GM21515 (cell line): Measurements from ENCODE around the gene ADAT3.

Experiments used
- ATAC-seq: cut with Tn5 transposase; IDR thresholded peaks from one replicate; pipeline ENCODE4 v1.9.1; 2021; ENCODE audit not compliant: unreplicated experiment

Gene ADAT3

DNA sequence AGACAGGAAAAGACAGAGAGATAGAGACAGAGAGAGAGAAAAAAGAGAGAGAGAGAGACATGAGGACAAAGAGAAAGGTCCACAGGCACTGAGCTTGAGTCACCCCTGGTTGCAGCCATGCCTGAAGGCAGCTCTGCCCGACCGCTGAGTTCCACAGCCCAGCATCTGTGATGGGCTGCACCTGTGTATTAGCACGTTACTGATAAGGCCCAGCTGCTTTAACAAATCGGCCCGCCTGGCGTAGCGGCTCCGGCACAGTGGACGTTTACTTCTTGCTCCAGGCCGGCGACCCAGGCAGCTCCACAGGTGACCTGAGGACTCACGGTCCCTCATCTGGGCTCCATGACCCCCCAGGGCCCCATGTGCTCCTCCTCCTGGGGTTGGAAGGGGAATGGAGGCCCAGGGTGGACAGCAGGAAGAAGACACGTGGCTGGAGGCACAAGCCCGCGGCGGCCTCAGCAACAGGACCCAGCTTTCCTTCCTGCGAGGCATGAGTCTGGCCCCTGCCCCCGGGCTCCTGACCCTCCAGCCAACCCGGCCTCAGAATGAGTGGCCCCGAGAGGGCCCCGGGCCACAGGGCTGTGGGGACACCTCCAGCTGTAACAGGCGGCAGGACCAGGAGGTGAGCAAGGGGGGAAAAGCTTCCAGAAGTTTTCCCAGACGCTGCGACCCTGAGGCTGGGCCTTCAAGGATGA is 31.9 kb downstream of the ADAT3 start:
- ATAC-seq: no peak

DNA sequence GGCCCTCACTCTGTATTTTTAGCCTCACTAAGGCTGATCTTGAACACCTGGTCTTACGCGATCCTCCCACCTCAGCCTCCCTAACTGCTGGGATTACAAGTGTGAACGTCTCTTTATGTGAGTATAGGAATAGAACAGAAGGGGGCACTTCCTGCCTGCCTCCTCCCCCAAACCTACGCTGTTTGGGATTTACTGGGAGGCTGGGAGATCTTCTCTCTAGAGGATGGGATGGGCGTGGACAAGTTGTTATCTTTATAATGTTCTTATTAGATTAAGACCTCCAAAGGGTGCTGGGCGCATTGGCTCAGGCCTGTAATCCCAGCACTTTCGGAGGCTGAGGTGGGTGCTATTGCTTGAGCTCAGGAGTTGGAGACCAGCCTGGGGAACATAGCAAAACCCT is 32.9 kb downstream of the ADAT3 start:
- ATAC-seq: no peak

DNA sequence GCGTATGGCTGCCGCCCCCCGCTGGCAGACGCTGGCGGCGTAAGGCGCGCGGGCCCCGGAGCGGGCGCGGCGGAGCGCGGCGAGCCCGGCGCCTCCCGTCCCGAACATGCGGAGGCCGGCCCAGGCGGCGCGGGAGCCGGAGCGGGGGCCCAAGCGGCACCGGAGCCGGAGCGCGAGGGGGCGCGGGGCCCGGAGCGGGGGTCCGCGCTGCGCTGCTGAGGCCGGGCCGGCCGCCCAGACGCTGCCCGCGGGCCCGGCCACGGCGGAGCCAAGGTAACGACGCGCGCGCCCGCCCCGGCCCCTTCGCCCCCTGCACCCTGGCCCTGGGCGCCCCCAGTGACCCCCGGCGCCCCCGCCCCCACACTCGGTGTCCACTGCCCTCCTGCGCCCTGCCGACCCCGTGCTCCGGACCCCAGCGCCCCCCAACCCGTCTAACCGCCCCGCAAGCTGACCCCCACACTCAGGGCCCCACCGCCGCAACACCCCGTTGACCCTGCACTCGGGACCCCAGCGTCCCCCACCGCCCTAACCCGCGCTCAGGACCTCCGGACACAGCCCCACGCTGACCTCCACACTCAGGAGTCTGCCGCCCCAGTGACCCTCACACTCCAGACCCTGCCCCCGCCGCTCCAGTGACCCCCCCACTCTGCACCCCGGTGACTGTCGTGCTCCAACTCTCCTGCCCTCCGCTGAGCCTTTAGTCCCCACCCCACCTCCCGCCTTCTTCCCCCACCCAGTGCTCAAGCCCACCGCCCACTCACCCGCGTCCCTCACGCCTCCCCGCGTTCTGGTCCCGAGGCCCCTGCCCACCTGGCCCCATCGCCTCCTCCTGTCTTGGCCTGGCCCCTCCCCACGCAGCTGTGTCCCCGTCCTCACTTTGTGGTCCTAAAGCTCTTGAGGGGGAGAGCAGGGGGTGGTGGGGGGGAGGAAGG is 36.2 kb downstream of the ADAT3 start, which contains the start of gene CSNK1G2:
TSS of gene CSNK1G2 (plus strand) at position 27 of the 932 bp plus-strand sequence. CDS start 28,601 bp downstream, outside the sequence.
- peak; percentile 42 for ATAC-seq

DNA sequence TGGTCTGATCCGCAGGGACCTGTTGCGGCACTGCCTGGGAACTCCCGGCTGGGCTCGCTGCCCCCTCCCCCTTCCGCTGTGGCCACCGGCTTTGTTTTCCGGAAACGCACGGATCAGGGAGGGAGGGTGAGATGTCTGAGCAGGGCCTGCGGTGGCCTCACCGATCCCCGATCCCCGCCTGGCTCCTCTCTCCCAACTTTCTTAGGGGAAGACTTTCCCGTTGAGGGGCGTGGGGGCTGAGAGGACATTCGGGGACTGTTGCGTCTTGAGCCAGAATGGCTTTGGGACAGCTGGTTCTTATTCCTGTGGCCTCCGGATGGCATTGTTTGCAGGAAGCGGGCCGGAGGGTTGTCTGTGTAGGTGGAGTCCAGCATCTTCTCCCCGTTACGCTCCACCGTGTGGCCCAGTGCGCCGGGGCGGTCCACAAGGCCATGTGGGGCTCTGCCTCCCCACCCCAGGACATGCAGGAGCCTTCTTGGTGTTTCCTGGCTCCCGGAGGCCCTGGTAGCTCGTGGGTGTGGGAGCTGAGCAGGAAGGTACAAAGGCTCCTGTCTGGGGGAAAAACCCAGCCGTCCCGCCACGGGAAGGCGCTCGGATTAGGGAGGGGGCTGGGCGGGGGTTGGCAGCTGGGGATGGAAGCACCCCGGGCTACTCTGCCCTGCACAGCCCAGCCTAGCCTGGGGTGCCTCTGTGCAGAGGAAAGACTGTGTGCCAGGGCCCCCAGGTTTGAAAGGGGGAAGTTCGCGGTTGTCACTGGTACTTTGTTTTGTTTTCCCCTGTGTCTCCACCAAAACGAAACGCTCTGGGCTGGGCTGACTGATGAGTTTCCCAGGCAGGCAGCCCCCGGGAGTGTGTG is 37.1 kb downstream of the ADAT3 start:
- ATAC-seq: no peak

- ATAC-seq: no peak
Observed at GRCh38 chr19:1942934-1943555, 37.8 kb downstream of the ADAT3 start.

- no peak for ATAC-seq
Observed at GRCh38 chr19:1943661-1944087, 38.5 kb downstream of the ADAT3 start.

DNA sequence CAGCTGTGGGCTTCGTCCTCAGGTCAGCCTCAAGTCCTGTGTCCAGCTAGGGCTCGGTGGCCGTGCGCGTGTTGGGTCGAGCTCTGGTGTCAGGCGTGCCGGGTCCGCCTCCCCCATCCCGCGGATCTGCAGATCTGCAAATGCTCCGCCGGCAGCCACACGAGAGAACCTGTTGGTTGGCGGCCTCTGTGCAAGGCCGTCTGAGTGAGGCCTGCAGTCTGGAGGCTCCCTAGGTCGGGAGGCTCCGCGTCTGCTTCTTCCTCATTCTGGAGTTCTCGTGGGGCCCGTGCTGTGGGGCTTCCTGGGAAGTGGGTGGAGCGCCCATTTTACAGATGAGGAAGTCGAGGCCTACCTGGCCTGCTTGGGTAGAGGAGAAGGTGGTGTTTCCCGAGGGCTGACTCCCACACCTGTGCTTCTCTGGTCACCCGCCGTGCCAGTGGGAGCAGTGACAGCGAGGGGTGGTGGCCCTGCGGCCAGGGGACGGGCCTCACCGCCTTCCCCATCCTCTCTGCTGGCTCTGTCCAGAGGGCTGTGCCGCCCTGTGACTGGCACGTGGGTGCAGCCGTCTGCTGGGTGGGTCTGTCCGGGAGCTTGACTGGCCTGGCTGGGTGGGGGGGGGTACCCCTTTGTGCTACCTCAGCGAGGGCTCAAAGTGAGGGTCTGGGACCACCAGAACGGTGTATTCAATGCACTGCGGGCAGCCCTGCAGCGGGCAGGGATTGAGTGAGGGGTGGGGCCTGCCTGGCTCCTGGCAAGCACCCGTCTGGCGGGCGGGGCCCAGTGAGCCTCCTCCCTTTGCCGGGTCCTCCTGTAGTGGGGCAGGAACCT is 39.1 kb downstream of the ADAT3 start:
- ATAC-seq: no peak

DNA sequence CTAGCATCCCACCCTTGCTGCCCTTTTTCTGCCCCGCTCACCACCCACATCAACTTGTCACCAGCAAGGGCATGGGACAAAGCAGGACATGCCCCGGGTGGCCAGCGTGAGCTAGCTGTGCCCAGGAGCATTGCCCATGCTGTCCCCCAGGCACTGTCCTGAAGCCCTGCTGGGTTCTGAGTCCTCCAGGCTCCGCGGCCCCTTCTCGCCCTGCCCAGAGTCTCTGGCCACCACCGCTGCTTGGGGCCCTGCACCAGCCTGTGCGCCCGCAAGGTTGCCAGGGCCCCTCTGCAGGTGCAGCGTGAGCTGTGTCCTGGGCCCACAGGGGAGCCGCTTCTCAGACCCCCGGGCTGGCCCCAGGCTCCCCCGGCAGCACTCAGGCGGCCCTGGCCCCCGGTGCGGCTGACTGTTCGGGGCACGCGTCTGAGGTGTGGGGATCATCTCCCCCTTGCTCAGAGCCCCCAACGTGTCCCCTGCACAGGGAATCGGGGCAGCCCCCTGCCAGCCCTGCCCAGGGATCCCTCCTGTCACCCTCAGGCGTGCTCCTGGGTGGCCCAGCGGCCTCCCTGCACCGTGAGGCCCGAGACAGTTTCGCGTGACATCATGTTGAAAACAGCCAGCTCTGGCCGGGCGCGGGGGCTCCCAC is 39.8 kb downstream of the ADAT3 start:
- no peak for ATAC-seq

DNA sequence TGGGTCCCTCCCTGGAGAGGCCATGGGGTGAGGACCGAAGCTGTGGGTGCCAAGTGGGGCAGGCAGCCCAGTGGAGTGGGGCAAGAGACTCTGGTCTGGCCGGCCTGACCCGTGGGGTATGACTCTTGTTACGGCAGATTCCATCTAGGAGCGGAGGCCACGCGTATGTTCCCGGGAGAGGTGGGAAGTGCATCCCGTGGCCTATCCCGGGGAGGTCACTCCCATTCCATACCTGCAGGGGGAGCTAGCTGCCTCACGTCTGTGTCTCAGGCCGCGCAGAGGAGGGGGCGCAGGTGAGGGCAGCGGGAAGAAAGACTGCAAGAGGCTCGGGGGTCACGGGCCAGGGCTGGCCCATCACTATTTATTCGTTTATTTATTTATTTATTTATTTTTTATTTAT is 40.7 kb downstream of the ADAT3 start:
- ATAC-seq: no peak

- ATAC-seq: no peak
Observed at GRCh38 chr19:1947651-1948209, 42.5 kb downstream of the ADAT3 start.

DNA sequence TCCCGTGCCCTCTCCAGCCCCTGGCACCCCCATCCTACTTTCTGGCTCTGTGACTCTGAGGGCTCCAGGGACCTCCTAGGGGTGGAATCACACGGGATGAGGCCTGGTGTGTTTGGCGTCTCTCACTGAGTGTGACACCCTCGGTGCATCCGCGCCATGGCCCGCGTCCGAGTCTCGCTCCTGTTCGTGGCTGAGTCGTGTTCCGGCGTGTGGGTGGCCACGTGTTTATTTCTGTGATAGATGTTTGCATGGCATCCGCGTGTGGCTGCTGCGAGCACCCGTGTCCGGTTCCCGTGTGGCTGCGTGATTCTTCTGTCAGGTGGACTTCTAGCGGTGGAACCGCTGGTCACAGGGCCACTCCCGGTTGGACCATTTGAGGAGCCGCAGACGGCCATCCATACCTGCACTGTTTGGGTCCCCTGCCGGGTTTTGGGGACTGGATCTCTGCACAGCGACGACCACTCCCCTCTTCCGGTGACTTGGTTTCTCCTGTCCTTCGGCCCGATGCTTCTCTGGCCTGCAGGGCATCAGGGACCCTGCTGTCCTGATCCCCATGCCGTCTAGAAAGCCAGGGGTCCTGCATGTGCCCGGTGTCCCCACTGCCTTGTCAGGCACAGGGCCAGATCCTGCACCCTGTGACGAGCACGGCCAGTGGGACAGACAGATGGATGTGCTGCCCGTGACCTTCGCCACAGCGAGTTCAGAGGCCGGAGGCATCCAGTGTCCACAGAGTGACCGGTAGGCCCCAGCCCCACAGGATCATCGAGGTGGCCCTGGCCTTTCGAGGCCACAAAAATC is 44.3 kb downstream of the ADAT3 start:
- no peak for ATAC-seq

GRCh38 chr19:1950640-1951039 is 45.4 kb downstream of the ADAT3 start:
- ATAC-seq: no peak

- no peak for ATAC-seq
Observed at GRCh38 chr19:1952635-1953034, 47.4 kb downstream of the ADAT3 start.

DNA sequence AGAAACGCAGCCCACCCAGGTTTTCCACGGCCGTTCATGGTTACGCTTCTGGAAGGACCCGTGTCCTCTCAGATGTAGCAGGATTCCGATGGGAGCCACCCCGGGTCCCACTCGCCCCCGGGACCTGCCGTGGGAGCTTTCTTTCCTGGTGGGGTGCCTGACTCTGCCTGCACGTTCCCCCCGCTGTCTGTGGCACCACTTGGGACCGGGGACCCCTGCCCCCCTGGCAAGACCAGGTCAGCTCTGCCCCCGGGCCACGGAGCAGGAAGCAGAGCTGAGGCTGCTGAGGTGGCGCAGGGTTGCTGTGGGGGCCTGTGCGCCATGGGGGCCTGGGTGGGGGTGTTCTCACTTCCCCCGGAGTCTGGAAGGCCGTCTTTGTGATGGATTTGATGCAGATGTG is 47.8 kb downstream of the ADAT3 start:
- ATAC-seq: no peak

GRCh38 chr19:1953441-1954094 is 48.4 kb downstream of the ADAT3 start:
- no peak for ATAC-seq

GRCh38 chr19:1954532-1954933 is 49.3 kb downstream of the ADAT3 start:
- no peak for ATAC-seq
